Esophagus muscularis mucosa (tissue), 4 donors: ENCODE data around the gene FBXW9. TPM values are rescaled to one million over a fixed set of nuclear protein-coding genes. Genes with fewer than 3 reads are reported as not detected.
A peak's percentile ranks its signal among the peaks of the same experiment; 100 is the strongest.

Experiments
- DNase-seq: peaks from one replicate; pipeline ENCODE4 v3.0.0-alpha.2; 2017; ENCODE audit errors: extremely low spot score
- H3K27ac ChIP-seq, 4 donors: fragments of 200-600 bp; sonication (generic); replicated peaks in 1 of 4; 1 replicate in 3 of 4; 2 replicates in 1 of 4; pipeline ENCODE4 v1.5.1; 2016 to 2019; ENCODE audit warnings: mild to moderate bottlenecking in 1 of 4
- H3K27me3 ChIP-seq, 4 donors: fragments of 200-600 bp; sonication (generic); one replicate each; pipeline versions ENCODE4 v1.5.1 to v1.6.0; 2016 to 2019
- H3K36me3 ChIP-seq, 4 donors: fragments of 200-600 bp; sonication (generic); one replicate each; pipeline ENCODE4 v1.5.1; 2016 to 2019
- H3K4me1 ChIP-seq, 4 donors: fragments of 200-600 bp; sonication (generic); one replicate each; pipeline ENCODE4 v1.5.1; 2016 to 2019
- H3K4me3 ChIP-seq, 4 donors: fragments of 200-600 bp; sonication (generic); 1 replicate in 2 of 4; 2 replicates in 2 of 4; pipeline ENCODE4 v1.5.1; 2016 to 2019; ENCODE audit warnings: mild to moderate bottlenecking in 4 of 4, moderate library complexity in 1 of 4
- H3K9me3 ChIP-seq, 4 donors: fragments of 200-600 bp; sonication (generic); 1 replicate in 3 of 4; 2 replicates in 1 of 4; pipeline ENCODE4 v1.5.1; 2016 to 2019
- EP300 ChIP-seq: sonication (generic); formaldehyde crosslinking; IDR thresholded peaks from one replicate; pipeline ENCODE4 v1.6.1; 2017; ENCODE audit warnings: antibody characterized with exemption
- POLR2A ChIP-seq: fragments of 450-650 bp; IDR thresholded peaks from one replicate; pipeline ENCODE4 v1.6.1; 2017; ENCODE audit warnings: antibody characterized with exemption, moderate library complexity, mild to moderate bottlenecking, low read depth
- POLR2AphosphoS5 ChIP-seq, 2 donors: sonication (generic); formaldehyde crosslinking; IDR thresholded peaks; one replicate each; pipeline ENCODE4 v1.6.1; 2017; ENCODE audit warnings: antibody characterized with exemption in 2 of 2
- WGBS: methylation state at CpG from one replicate; pipeline ENCODE4 v1.1.5; 2018; 5-methylcytosine and 5-hydroxymethylcytosine counted together
- intact Hi-C: fragments of 100-400 bp; cut with DNase I; formaldehyde crosslinking; loops from one replicate; pipeline ENCODE4 v1.15.1; 2023
- small RNA-seq, 3 donors: library from RNA; depleted of rRNA; stranded (forward); fragments of <200 nt; gene quantifications; one replicate each; pipeline ENCODE3, GENCODE V24; 2016
- total RNA-seq, 4 donors: library from RNA; depleted of rRNA; stranded (reverse); fragments of >200 nt; gene quantifications; one replicate each; pipeline versions ENCODE4 v1.1.0 to v1.2.1, GENCODE V29; 2016
- TF ChIP-seq, protein P1 (sequence below), 3 experiments: fragments of 200-600 bp in 2 of 3; fragments of 450-650 bp in 1 of 3; sonication (generic) in 2 of 3; IDR thresholded peaks; one replicate each; pipeline ENCODE4 v1.5.1; 2017 to 2019; ENCODE audit warnings: antibody characterized with exemption in 3 of 3, mild to moderate bottlenecking in 2 of 3, moderate library complexity in 1 of 3

Gene FBXW9
- total RNA-seq, 4 donors from 2014 or later: 4.3 to 10.6 (median 7.5) TPM

DNA sequence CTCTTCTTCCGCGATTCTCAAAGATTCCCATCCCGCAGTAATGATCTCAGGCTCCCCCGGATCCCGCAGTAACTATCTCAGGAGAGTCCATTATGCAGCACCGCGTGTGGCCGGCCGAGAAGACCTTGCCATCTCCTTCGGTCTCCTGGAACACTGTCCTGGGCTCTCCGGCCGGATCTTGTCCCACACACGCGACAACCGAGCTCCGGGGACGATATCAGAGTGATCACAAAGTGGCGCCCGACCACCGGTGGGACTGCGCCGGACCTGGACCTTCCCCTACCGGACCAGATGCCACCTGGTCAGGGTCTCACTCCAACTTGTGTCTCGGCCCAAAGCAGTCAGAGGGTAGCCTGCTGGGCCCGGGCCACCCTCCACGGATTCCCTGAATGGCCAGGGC, 53.9 kb downstream of the FBXW9 start:
- intact Hi-C loops: no loop called here
- H3K4me3 ChIP-seq: no peak overlapping the region
- DNase-seq: no peak
- WGBS: 95% methylated on average over 20 of the region's 26 CpGs
- H3K9me3 ChIP-seq: no peaks in the 10 kb centered on the region
- H3K27ac ChIP-seq: no peak overlapping the region
- peaks cover 9 to 19% (median 16%) of the 10 kb centered on the region in 4 donors for H3K4me1 ChIP-seq
- no peaks in the 10 kb centered on the region for H3K27me3 ChIP-seq
- TF ChIP-seq, protein P1, sequence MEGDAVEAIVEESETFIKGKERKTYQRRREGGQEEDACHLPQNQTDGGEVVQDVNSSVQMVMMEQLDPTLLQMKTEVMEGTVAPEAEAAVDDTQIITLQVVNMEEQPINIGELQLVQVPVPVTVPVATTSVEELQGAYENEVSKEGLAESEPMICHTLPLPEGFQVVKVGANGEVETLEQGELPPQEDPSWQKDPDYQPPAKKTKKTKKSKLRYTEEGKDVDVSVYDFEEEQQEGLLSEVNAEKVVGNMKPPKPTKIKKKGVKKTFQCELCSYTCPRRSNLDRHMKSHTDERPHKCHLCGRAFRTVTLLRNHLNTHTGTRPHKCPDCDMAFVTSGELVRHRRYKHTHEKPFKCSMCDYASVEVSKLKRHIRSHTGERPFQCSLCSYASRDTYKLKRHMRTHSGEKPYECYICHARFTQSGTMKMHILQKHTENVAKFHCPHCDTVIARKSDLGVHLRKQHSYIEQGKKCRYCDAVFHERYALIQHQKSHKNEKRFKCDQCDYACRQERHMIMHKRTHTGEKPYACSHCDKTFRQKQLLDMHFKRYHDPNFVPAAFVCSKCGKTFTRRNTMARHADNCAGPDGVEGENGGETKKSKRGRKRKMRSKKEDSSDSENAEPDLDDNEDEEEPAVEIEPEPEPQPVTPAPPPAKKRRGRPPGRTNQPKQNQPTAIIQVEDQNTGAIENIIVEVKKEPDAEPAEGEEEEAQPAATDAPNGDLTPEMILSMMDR (IDR thresholded peaks at IDR 0.05): no peak
- TF ChIP-seq POLR2AphosphoS5 (IDR thresholded peaks at IDR 0.05): no peak
- no peak for TF ChIP-seq EP300
- no peak for TF ChIP-seq POLR2A
- H3K36me3 ChIP-seq: no peaks in the 10 kb centered on the region

DNA sequence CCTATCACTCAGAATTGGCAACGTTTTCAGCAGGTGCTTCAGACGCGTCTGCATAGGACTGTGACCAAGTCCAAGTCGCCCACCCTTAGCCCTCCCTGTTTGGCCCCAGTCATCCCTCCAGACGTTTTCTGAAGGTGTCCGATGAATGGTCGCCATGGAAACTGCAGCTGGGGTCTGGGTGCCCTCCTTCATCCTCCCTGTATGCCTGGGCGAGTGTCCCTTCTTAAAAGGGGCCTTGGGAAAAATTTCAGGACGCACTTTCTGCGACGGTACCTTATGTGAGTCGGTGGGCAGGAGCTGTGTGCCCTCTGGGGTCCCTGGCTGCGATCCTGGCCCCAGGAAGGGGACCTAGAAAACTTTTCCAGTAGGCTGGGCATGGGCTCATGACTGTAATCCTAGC, 55.0 kb downstream of the FBXW9 start:
- intact Hi-C loops: no loop called here
- H3K4me1 ChIP-seq: peaks cover 9 to 14% (median 12%) of the 10 kb centered on the region in 4 donors
- no peak for DNase-seq
- WGBS: 74% methylated on average over 13 of the region's 13 CpGs
- no peak for TF ChIP-seq POLR2A
- TF ChIP-seq, protein P1 (IDR thresholded peaks at IDR 0.05): no peak
- H3K36me3 ChIP-seq: no peaks in the 10 kb centered on the region
- no peak overlapping the region for H3K4me3 ChIP-seq
- no peak overlapping the region for H3K27ac ChIP-seq
- no peaks in the 10 kb centered on the region for H3K27me3 ChIP-seq
- H3K9me3 ChIP-seq: no peaks in the 10 kb centered on the region

- WGBS: 30% methylated on average over 8 of the region's 39 CpGs
- H3K4me3 ChIP-seq: peak overlapping the region; percentile 31 to 53 (median 37)
- peak; percentile 93 for DNase-seq
- H3K36me3 ChIP-seq: no peaks in the 10 kb centered on the region
- no peaks in the 10 kb centered on the region for H3K9me3 ChIP-seq
- no peak overlapping the region for H3K27ac ChIP-seq
- no peaks in the 10 kb centered on the region for H3K27me3 ChIP-seq
- intact Hi-C loops: no loop called here
- peaks cover 9 to 14% (median 12%) of the 10 kb centered on the region in 4 donors for H3K4me1 ChIP-seq
- TF ChIP-seq POLR2A (no peak), POLR2AphosphoS5 (IDR thresholded peaks at IDR 0.05) (peak in 1 of 2 donors; percentile 53), EP300 (no peak)
- TF ChIP-seq, protein P1 (IDR thresholded peaks at IDR 0.05): peak; percentile 68 to 88 (median 75)
Measured at GRCh38 chr19:12639901-12640613, 56.4 kb downstream of the FBXW9 start.

Small RNA genes within 50 kb of the gene (small RNA-seq; reads per million reads assigned to genes)
- gene SNORD41: 112 to 307 (median 195) reads per million in 3 donors

Other genes with a start within 250 kb of the FBXW9 start
- gene ZNF709, start 211.8 kb downstream of the FBXW9 start, total RNA-seq: 1 to 10 TPM; 1.7 to 2.9 (median 2.3) TPM
- gene ZNF564, start 145.1 kb downstream of the FBXW9 start, total RNA-seq: 10 to 100 TPM in 1 of 4 donors, 1 to 10 TPM in 3; 8.3 to 13.7 (median 9.3) TPM
- 1 to 10 TPM; 3.3 to 6.7 (median 5.3) TPM for gene ZNF490, start 85.8 kb downstream of the FBXW9 start, total RNA-seq
- gene ZNF791, start 85.7 kb downstream of the FBXW9 start, total RNA-seq: 10 to 100 TPM; 14.0 to 21.6 (median 17.3) TPM
- gene MAN2B1, start 29.9 kb downstream of the FBXW9 start, total RNA-seq: 10 to 100 TPM; 65.7 to 80.8 (median 68.9) TPM
- gene WDR83, start 29.8 kb downstream of the FBXW9 start, total RNA-seq: 10 to 100 TPM in 3 of 4 donors, 1 to 10 TPM in 1; 10.0 to 19.7 (median 13.9) TPM
- gene DHPS, start 14.8 kb downstream of the FBXW9 start, total RNA-seq: 10 to 100 TPM; 74.3 to 92.3 (median 85.0) TPM
- gene GNG14, start 8.6 kb downstream of the FBXW9 start, total RNA-seq: not detected
- gene TNPO2, start 27.3 kb upstream of the FBXW9 start, total RNA-seq: 10 to 100 TPM; 42.8 to 71.9 (median 62.8) TPM
- gene TRIR, start 38.1 kb upstream of the FBXW9 start, total RNA-seq: 100 to 1,000 TPM; 382 to 470 (median 431) TPM
- 10 to 100 TPM; 46.9 to 63.5 (median 51.3) TPM for gene GET3, start 40.9 kb upstream of the FBXW9 start, total RNA-seq
- not detected for gene BEST2, start 55.2 kb upstream of the FBXW9 start, total RNA-seq
- gene HOOK2, start 78.9 kb upstream of the FBXW9 start, total RNA-seq: 10 to 100 TPM in 3 of 4 donors, 1 to 10 TPM in 1; 7.1 to 17.0 (median 12.6) TPM
- gene JUNB, start 94.9 kb upstream of the FBXW9 start, total RNA-seq: 1,000 to 10,000 TPM in 1 of 4 donors, 100 to 1,000 TPM in 2, 10 to 100 TPM in 1; 82.2 to 1,609 (median 182) TPM
- gene PRDX2, start 105.2 kb upstream of the FBXW9 start, total RNA-seq: 100 to 1,000 TPM; 236 to 275 (median 250) TPM
- gene THSD8, start 105.4 kb upstream of the FBXW9 start, total RNA-seq: under 1 TPM in 1 of 4 donors, not detected in 3; 0.65 TPM
- 1 to 10 TPM; 2.7 to 6.6 (median 4.2) TPM for gene RNASEH2A, start 110.0 kb upstream of the FBXW9 start, total RNA-seq
- gene RTBDN, start 137.9 kb upstream of the FBXW9 start, total RNA-seq: under 1 TPM in 2 of 4 donors, not detected in 2; 0.52 to 0.83 TPM
- gene MAST1, start 141.9 kb upstream of the FBXW9 start, total RNA-seq: under 1 TPM; 0.50 to 0.91 (median 0.76) TPM
- 10 to 100 TPM; 26.6 to 37.4 (median 31.2) TPM for gene DNASE2, start 184.8 kb upstream of the FBXW9 start, total RNA-seq
- gene KLF1, start 190.6 kb upstream of the FBXW9 start, total RNA-seq: not detected
- gene GCDH, start 194.5 kb upstream of the FBXW9 start, total RNA-seq: 10 to 100 TPM; 36.1 to 63.6 (median 52.9) TPM
- gene SYCE2, start 222.7 kb upstream of the FBXW9 start, total RNA-seq: under 1 TPM in 1 of 4 donors, not detected in 3; 0.97 TPM
- 10 to 100 TPM; 21.6 to 49.2 (median 35.8) TPM for gene FARSA, start 237.1 kb upstream of the FBXW9 start, total RNA-seq
- gene CALR, start 242.0 kb upstream of the FBXW9 start, total RNA-seq: 100 to 1,000 TPM; 200 to 300 (median 270) TPM
- gene RAD23A, start 249.2 kb upstream of the FBXW9 start, total RNA-seq: 100 to 1,000 TPM; 138 to 218 (median 181) TPM